Fibroblast of the aortic adventitia (primary cell): ENCODE results near the gene ANKFN1. TPM values are rescaled to one million over a fixed set of nuclear protein-coding genes. Genes with fewer than 3 reads are reported as not detected.

Experiments used
- DNase-seq: peaks from one replicate; pipeline ENCODE4 v3.0.0-alpha.2; 2010; ENCODE audit warnings: low read depth
- H3K4me3 ChIP-seq: 2 replicates; pipeline ENCODE4 v1.5.1; 2011; ENCODE audit warnings: low read depth, mild to moderate bottlenecking, control low read depth, low read length, moderate library complexity
- total RNA-seq: library from RNA; depleted of rRNA; stranded (reverse); fragments of >200 nt; gene quantifications from 2 replicates; pipeline ENCODE4 v1.2.3, GENCODE V29; 2012; ENCODE audit warnings: low replicate concordance
- TF ChIP-seq, protein P1 (sequence below): IDR thresholded peaks from 2 replicates; pipeline ENCODE4 v1.5.1; 2011; ENCODE audit warnings: mild to moderate bottlenecking, low read length, control low read depth, inconsistent platforms; ENCODE audit not compliant: insufficient read depth

Gene ANKFN1
- total RNA-seq, 1 donor: not detected

- peak; percentile 93 for DNase-seq
- TF ChIP-seq, protein P1, sequence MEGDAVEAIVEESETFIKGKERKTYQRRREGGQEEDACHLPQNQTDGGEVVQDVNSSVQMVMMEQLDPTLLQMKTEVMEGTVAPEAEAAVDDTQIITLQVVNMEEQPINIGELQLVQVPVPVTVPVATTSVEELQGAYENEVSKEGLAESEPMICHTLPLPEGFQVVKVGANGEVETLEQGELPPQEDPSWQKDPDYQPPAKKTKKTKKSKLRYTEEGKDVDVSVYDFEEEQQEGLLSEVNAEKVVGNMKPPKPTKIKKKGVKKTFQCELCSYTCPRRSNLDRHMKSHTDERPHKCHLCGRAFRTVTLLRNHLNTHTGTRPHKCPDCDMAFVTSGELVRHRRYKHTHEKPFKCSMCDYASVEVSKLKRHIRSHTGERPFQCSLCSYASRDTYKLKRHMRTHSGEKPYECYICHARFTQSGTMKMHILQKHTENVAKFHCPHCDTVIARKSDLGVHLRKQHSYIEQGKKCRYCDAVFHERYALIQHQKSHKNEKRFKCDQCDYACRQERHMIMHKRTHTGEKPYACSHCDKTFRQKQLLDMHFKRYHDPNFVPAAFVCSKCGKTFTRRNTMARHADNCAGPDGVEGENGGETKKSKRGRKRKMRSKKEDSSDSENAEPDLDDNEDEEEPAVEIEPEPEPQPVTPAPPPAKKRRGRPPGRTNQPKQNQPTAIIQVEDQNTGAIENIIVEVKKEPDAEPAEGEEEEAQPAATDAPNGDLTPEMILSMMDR: no peak
- H3K4me3 ChIP-seq: no peak overlapping the region
Observed at GRCh38 chr17:56186222-56186786, 33.0 kb downstream of the ANKFN1 start.

GRCh38 chr17:56203430-56203829, 50.2 kb downstream of the ANKFN1 start:
- TF ChIP-seq, protein P1: no peak
- peak; percentile 13 for DNase-seq
- no peak overlapping the region for H3K4me3 ChIP-seq

- no peak for DNase-seq
- TF ChIP-seq, protein P1: no peak
Observed at GRCh38 chr17:56206351-56206750, 53.1 kb downstream of the ANKFN1 start.

DNA sequence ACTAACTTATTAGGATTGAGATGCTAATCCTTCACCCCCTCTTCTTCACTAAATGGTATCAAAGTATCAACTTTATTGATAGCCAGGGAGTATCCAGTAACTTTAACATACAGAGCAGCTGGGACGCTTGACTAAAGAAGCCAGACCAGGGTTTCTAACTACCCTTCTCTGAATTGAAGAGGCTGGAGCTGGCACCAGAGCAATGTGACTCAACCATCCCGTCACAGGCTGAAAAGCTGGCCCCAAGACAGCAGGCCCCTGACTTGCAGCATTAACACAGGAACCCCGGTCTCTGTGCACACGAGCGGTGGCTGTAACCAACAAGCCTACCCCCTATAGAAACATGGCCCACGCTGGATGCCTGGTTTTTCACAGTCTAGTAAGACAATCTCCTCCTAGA, 59.8 kb downstream of the ANKFN1 start:
- TF ChIP-seq, protein P1: no peak
- peak; percentile 20 for DNase-seq
- H3K4me3 ChIP-seq: no peak overlapping the region

More at GRCh38 chr17:56206351-56206750, 53.1 kb downstream of the ANKFN1 start:
- H3K4me3 ChIP-seq: no peak overlapping the region

- DNase-seq: no peak
- TF ChIP-seq, protein P1: no peak
- H3K4me3 ChIP-seq: no peak overlapping the region
Observed at GRCh38 chr17:56217921-56218320, 64.6 kb downstream of the ANKFN1 start.

DNA sequence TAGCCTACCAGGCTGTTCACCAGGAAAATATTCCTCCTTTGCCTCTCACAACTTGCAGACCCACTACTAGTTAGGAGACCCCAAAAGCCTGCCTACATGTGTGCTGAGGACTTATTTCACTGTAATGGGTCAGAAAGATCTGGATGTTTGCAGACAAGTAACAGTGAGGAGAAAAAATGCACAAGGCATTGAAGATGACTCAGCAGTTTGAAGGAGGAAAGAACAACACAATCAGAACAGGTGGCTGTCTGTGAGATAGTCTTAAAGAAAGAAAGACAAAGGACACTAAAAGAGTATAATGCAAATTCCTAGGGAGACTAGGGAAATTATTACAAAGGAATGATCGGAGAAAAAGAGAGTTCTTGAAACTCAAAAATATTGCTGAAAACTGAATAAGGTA, 69.0 kb downstream of the ANKFN1 start:
- TF ChIP-seq, protein P1: no peak
- peak; percentile 19 for DNase-seq
- H3K4me3 ChIP-seq: no peak overlapping the region

DNA sequence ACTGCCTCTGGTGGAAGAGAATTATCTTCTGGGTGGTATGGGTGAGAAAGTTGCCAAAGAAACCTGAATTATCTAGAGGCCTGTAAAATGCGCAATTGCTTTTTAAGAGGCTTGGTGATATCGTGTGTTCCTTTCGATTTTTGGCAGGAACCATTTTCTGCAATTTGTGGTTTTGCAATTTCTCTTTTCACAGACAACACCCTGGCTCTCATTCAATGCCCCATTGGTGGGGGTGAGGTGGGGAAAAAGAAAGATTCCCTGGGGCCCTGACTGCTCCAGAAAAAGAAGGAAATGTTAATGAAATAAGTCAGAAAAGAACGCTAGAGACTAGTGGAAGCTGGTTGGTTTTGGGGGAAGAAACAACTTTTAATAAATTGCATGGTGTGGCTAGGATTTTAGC, 77.4 kb downstream of the ANKFN1 start:
- peak; percentile 91 for DNase-seq
- TF ChIP-seq, protein P1: no peak
- no peak overlapping the region for H3K4me3 ChIP-seq
